Endothelial cell (in vitro differentiated cells): ENCODE data around the gene PSMC6. TPM values are rescaled to one million over a fixed set of nuclear protein-coding genes. Genes with fewer than 3 reads are reported as not detected.
A peak's percentile ranks its signal among the peaks of the same experiment; 100 is the strongest.

Source experiments
- DNase-seq: peaks from one replicate; pipeline ENCODE4 v3.0.0; 2021; ENCODE audit warnings: low spot score
- H3K27ac Mint-ChIP-seq: one replicate; pipeline ENCODE4 v1.8.0; 2021; ENCODE audit warnings: mixed read lengths, inconsistent platforms; ENCODE audit not compliant: unreplicated experiment
- H3K27me3 Mint-ChIP-seq: one replicate; pipeline ENCODE4 v1.8.0; 2021; ENCODE audit warnings: mild to moderate bottlenecking, moderate library complexity, mixed read lengths, inconsistent platforms; ENCODE audit not compliant: unreplicated experiment
- H3K36me3 Mint-ChIP-seq: one replicate; pipeline ENCODE4 v1.8.0; 2021; ENCODE audit warnings: mild to moderate bottlenecking, low read depth, mixed read lengths, inconsistent platforms; ENCODE audit not compliant: unreplicated experiment
- H3K4me1 Mint-ChIP-seq: one replicate; pipeline ENCODE4 v1.8.0; 2021; ENCODE audit warnings: mild to moderate bottlenecking, mixed read lengths, inconsistent platforms; ENCODE audit not compliant: unreplicated experiment
- H3K4me3 Mint-ChIP-seq: one replicate; pipeline ENCODE4 v1.8.0; 2021; ENCODE audit warnings: mild to moderate bottlenecking, mixed read lengths, inconsistent platforms; ENCODE audit not compliant: unreplicated experiment
- H3K9me3 Mint-ChIP-seq: one replicate; pipeline ENCODE4 v1.8.0; 2021; ENCODE audit warnings: mixed read lengths, inconsistent platforms; ENCODE audit not compliant: unreplicated experiment
- CTCF ChIP-seq: fragments of 200-600 bp; sonication (generic); IDR thresholded peaks from one replicate; pipeline ENCODE4 v1.5.0; 2021; ENCODE audit warnings: antibody characterized with exemption; ENCODE audit not compliant: unreplicated experiment
- total RNA-seq: library from RNA; stranded (reverse); fragmentation: NEBNext Ultra II Directional; extraction: Animal tissue kit (Norgen Biotek cat#: 25700); gene quantifications from one replicate; pipeline ENCODE4 v1.2.1, GENCODE V29; 2021; ENCODE audit not compliant: unreplicated experiment

Gene PSMC6
- total RNA-seq, 1 donor from 2014 or later = 75.7 TPM

GRCh38 chr14:52701223-52701622 is 5.8 kb upstream of the PSMC6 start:
- TF ChIP-seq CTCF = no peak
- Mint-ChIP-seq H3K27me3 (peaks cover under 1% of the 10 kb centered on the region), H3K27ac (no peak overlapping the region), H3K36me3 (no peaks in the 10 kb centered on the region), H3K4me1 (no peaks in the 10 kb centered on the region), H3K9me3 (no peaks in the 10 kb centered on the region), H3K4me3 (no peak overlapping the region)
- no peak for DNase-seq

GRCh38 chr14:52703225-52703624 is 3.8 kb upstream of the PSMC6 start:
- no peaks in the 10 kb centered on the region for H3K36me3 Mint-ChIP-seq
- H3K27me3 Mint-ChIP-seq = peaks cover 2% of the 10 kb centered on the region
- H3K9me3 Mint-ChIP-seq = no peaks in the 10 kb centered on the region
- no peak overlapping the region for H3K27ac Mint-ChIP-seq
- H3K4me3 Mint-ChIP-seq = no peak overlapping the region
- TF ChIP-seq CTCF = no peak
- H3K4me1 Mint-ChIP-seq = peaks cover 17% of the 10 kb centered on the region
- DNase-seq = no peak

GRCh38 chr14:52703664-52704063 is 3.3 kb upstream of the PSMC6 start:
- peaks cover 21% of the 10 kb centered on the region for H3K4me1 Mint-ChIP-seq
- TF ChIP-seq CTCF = no peak
- DNase-seq = no peak
- H3K9me3 Mint-ChIP-seq = no peaks in the 10 kb centered on the region
- H3K36me3 Mint-ChIP-seq = no peaks in the 10 kb centered on the region
- peaks cover 2% of the 10 kb centered on the region for H3K27me3 Mint-ChIP-seq
- H3K4me3 Mint-ChIP-seq = no peak overlapping the region
- no peak overlapping the region for H3K27ac Mint-ChIP-seq

GRCh38 chr14:52706286-52706685 is 714 bp upstream of the PSMC6 start:
- H3K36me3 Mint-ChIP-seq = peaks cover 3% of the 10 kb centered on the region
- H3K4me3 Mint-ChIP-seq = peak overlapping the region; percentile 100
- H3K27ac Mint-ChIP-seq = peak overlapping the region; percentile 96
- peaks cover 2% of the 10 kb centered on the region for H3K27me3 Mint-ChIP-seq
- no peak for TF ChIP-seq CTCF
- peaks cover 21% of the 10 kb centered on the region for H3K4me1 Mint-ChIP-seq
- DNase-seq = no peak
- H3K9me3 Mint-ChIP-seq = no peaks in the 10 kb centered on the region

GRCh38 chr14:52711666-52712065 is 4.7 kb downstream of the PSMC6 start:
- Mint-ChIP-seq H3K27ac (no peak overlapping the region), H3K9me3 (no peaks in the 10 kb centered on the region), H3K4me3 (no peak overlapping the region), H3K36me3 (peaks cover 15% of the 10 kb centered on the region), H3K27me3 (no peaks in the 10 kb centered on the region), H3K4me1 (peaks cover 16% of the 10 kb centered on the region)
- DNase-seq = no peak
- no peak for TF ChIP-seq CTCF
